Naive B cell (primary cell): Measurements from ENCODE around the gene DENND1C. TPM values are rescaled to one million over a fixed set of nuclear protein-coding genes. Genes with fewer than 3 reads are reported as not detected.

Experiments
- ATAC-seq, 2 donors: fragments of 150-1000 bp; cut with Tn5 transposase; 2 replicates each; pipeline ENCODE4 v1.10.0; 2021; ENCODE audit warnings: low read depth in 2 of 2, mild to moderate bottlenecking in 2 of 2, moderate library complexity in 2 of 2
- DNase-seq: peaks from one replicate; pipeline ENCODE4 v3.0.0; 2022
- H3K27ac Mint-ChIP-seq, 6 donors: one replicate each; pipeline ENCODE4 v1.8.0; 2020 to 2022; ENCODE audit warnings: mild to moderate bottlenecking in 6 of 6, mixed read lengths in 6 of 6, moderate library complexity in 5 of 6, inconsistent platforms in 2 of 6
- H3K27me3 Mint-ChIP-seq, 3 donors: one replicate each; pipeline ENCODE4 v1.8.0; 2021 to 2022; ENCODE audit warnings: mixed read lengths in 3 of 3, mild to moderate bottlenecking in 1 of 3
- H3K36me3 Mint-ChIP-seq, 2 donors: one replicate each; pipeline ENCODE4 v1.8.0; 2020 to 2022; ENCODE audit warnings: mixed read lengths in 2 of 2, inconsistent platforms in 1 of 2, mild to moderate bottlenecking in 1 of 2
- H3K4me1 Mint-ChIP-seq, 3 donors: one replicate each; pipeline ENCODE4 v1.8.0; 2020 to 2022; ENCODE audit warnings: mixed read lengths in 3 of 3, inconsistent platforms in 1 of 3, mild to moderate bottlenecking in 1 of 3, moderate library complexity in 1 of 3
- H3K4me3 Mint-ChIP-seq, 8 donors: one replicate each; pipeline ENCODE4 v1.8.0; 2020 to 2022; ENCODE audit warnings: mild to moderate bottlenecking in 8 of 8, mixed read lengths in 8 of 8, moderate library complexity in 8 of 8, inconsistent platforms in 2 of 8
- H3K9me3 Mint-ChIP-seq, 7 donors: one replicate each; pipeline ENCODE4 v1.8.0; 2020 to 2022; ENCODE audit warnings: mixed read lengths in 7 of 7, mild to moderate bottlenecking in 5 of 7, inconsistent platforms in 2 of 7, moderate library complexity in 1 of 7
- polyA plus RNA-seq, 6 donors: library from polyadenylated mRNA; unstranded; fragments of 300-500 nt; fragmentation: Illumina TruSeq; gene quantifications; one replicate each; pipeline ENCODE4 v1.2.3, GENCODE V29; 2021; ENCODE audit warnings: low read depth in 6 of 6

DENND1C gene
- polyA plus RNA-seq, 6 donors from 2014 or later = 36.5 to 72.3 (median 39.3) TPM

DNA sequence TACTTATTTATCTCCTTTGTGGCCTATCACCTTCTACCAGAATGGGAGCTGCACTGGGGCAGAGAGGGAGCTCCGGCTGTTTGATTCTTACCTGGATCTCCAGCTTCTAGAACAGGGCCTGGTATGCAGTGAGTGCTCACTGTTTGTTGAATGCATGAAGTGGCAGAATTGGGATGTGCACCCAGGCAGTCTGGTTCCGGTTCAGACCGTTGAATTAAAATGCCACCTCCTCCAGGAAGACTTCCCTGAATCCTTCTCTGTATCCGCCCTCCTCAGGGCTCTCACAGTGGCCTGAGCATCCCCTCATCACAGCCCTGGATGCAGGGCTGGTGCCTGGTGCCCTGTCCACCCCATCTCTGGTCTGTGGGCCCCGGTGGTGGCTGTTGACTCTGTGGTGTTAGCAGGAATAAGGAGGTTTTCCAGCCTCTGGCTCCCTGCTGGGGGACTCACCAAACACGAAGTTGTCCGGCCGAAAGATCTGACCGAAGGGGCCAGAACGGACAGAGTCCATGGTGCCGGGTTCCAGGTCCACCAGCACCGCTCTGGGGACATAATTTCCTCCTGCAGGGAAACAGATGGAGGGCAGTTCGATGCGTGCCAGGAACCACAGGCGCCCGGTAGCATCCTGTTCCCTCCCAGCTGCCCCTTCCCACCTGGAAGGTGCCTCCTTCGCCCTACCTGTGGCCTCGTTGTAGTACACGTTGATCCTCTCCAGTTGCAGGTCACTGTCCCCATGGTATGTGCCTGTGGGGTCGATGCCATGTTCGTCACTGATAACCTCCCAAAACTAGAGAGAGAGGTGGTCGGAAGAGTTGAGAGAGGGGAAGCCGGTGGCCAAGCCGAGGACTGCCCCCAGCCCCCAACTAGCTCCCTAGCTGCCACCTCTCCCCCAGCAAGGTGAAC lies 19.5 kb upstream of the DENND1C start:
- no peak for ATAC-seq
- Mint-ChIP-seq H3K4me1 (peaks cover 14 to 21% (median 15%) of the 10 kb centered on the region in 3 donors), H3K27ac (peak overlapping the region in 2 of 6 donors; percentile 24 to 36)

GRCh38 chr19:6499052-6499790 lies 17.6 kb upstream of the DENND1C start:
- peak overlapping the region in 1 of 8 donors; percentile 37 for H3K4me3 Mint-ChIP-seq
- ATAC-seq (no peak), DNase-seq (no peak)
- no peak overlapping the region for H3K27ac Mint-ChIP-seq
- H3K4me1 Mint-ChIP-seq = peaks cover 6 to 14% (median 13%) of the 10 kb centered on the region in 3 donors
- no peaks in the 10 kb centered on the region for H3K9me3 Mint-ChIP-seq
- H3K27me3 Mint-ChIP-seq = peaks cover 4 to 22% (median 8%) of the 10 kb centered on the region in 3 donors
- no peaks in the 10 kb centered on the region for H3K36me3 Mint-ChIP-seq

More for the DNA sequence above, 19.5 kb upstream of the DENND1C start:
- Mint-ChIP-seq H3K4me3 (peak overlapping the region; percentile 78 to 94 (median 87)), H3K27me3 (peaks cover 4 to 22% (median 8%) of the 10 kb centered on the region in 3 donors), H3K9me3 (no peaks in the 10 kb centered on the region), H3K36me3 (no peaks in the 10 kb centered on the region)
- no peak for DNase-seq

- peak overlapping the region in 1 of 8 donors; percentile 37 for H3K4me3 Mint-ChIP-seq
- no peaks in the 10 kb centered on the region for H3K36me3 Mint-ChIP-seq
- H3K27ac Mint-ChIP-seq = no peak overlapping the region
- H3K9me3 Mint-ChIP-seq = no peaks in the 10 kb centered on the region
- DNase-seq (no peak), ATAC-seq (no peak)
- H3K27me3 Mint-ChIP-seq = peaks cover 4 to 18% (median 8%) of the 10 kb centered on the region in 3 donors
- H3K4me1 Mint-ChIP-seq = peaks cover 6 to 14% (median 13%) of the 10 kb centered on the region in 3 donors
Measured at GRCh38 chr19:6498294-6499036, 16.9 kb upstream of the DENND1C start.

DNA sequence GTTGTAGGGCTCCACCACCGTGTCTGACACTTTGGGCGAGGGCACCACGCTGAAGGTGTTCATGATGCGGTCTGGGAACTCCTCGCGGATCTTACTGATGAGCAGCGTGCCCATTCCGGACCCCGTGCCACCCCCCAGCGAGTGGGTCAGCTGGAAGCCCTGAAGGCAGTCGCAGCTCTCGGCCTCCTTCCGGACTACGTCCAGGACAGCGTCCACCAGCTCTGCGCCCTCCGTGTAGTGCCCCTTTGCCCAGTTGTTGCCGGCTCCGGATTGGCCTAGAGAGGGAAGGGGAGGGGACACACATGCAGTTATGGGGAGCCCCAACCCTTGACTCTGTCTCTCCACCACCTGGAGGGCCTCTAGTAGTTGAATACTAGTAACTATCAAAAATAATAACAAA lies 14.4 kb upstream of the DENND1C start:
- Mint-ChIP-seq H3K27me3 (peaks cover 0 to 9% (median 4%) of the 10 kb centered on the region in 3 donors), H3K4me1 (peaks cover under 1 to 3% (median under 1%) of the 10 kb centered on the region in 3 donors), H3K27ac (no peak overlapping the region), H3K9me3 (peaks cover 0 to 9% (median 5%) of the 10 kb centered on the region in 7 donors), H3K36me3 (no peaks in the 10 kb centered on the region), H3K4me3 (no peak overlapping the region)
- no peak for ATAC-seq
- DNase-seq = no peak

DNA sequence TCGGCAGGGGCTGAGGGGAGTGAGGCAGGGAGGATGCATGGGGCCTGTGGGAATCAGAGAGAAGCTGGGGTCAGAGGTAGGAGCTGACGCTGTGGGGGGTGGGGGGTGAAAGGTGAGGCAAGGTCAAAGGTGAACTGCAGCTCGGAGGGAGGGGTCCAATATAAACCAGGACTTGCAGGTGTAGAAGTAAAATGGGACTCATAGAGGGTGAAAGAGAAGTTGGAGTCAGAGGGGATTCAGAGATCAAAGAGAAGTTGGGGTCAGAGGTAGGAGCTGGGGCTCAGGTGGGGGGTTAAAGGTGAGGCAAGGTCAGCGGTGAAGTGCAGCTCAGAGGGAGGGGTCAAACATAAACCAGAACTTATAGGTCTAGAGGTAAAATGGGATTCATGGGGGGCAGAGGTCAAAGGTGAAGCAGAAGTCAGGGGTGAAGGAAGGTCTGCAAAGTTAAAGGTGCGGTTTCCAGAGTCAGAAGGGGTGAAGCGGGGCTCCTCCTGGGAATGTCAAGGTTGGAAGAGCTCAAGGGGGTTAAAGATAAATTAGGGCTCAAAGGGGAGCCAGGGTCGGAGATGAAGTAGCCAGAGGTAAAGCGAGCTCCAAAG lies 12.9 kb upstream of the DENND1C start:
- peaks cover 0 to 9% (median 5%) of the 10 kb centered on the region in 7 donors for H3K9me3 Mint-ChIP-seq
- no peak for DNase-seq
- peaks cover 2 to 10% (median 4%) of the 10 kb centered on the region in 3 donors for H3K4me1 Mint-ChIP-seq
- ATAC-seq = no peak
- no peaks in the 10 kb centered on the region for H3K36me3 Mint-ChIP-seq
- H3K27me3 Mint-ChIP-seq = peaks cover 0 to 4% (median 0%) of the 10 kb centered on the region in 3 donors
- H3K27ac Mint-ChIP-seq = peak overlapping the region in 1 of 6 donors; percentile 12
- no peak overlapping the region for H3K4me3 Mint-ChIP-seq

- H3K9me3 Mint-ChIP-seq = peaks cover 0 to 9% (median 5%) of the 10 kb centered on the region in 7 donors
- H3K27ac Mint-ChIP-seq = peak overlapping the region in 1 of 6 donors; percentile 76
- H3K36me3 Mint-ChIP-seq = no peaks in the 10 kb centered on the region
- no peaks in the 10 kb centered on the region for H3K27me3 Mint-ChIP-seq
- H3K4me3 Mint-ChIP-seq = no peak overlapping the region
- peaks cover 6 to 13% (median 9%) of the 10 kb centered on the region in 3 donors for H3K4me1 Mint-ChIP-seq
- no peak for ATAC-seq
- DNase-seq = no peak
Measured at GRCh38 chr19:6491802-6492592, 10.4 kb upstream of the DENND1C start.

DNA sequence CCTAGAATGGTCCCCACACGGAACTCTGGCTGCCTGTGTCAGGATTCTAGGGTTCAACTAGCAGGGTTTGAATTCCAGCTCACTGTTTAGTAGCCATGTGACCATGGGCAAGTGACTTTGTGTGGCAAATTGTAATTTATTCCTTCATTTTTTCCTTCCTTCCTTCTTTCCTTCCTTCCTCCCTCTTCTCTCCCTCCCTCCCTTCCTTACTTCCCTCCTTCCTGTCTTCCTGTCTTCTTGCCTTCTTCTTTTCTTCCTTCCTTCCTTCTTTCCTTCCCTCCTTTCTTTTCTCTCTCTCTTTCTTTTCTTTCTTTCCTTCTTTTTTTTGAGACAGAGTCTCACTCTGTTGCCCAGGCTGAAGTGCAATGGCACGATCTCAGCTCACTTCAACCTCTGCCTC lies 8.5 kb upstream of the DENND1C start:
- no peaks in the 10 kb centered on the region for H3K27me3 Mint-ChIP-seq
- H3K4me1 Mint-ChIP-seq = peaks cover 6 to 13% (median 9%) of the 10 kb centered on the region in 3 donors
- no peaks in the 10 kb centered on the region for H3K36me3 Mint-ChIP-seq
- H3K4me3 Mint-ChIP-seq = peak overlapping the region in 6 of 8 donors; percentile 39 to 72 (median 65)
- DNase-seq (no peak), ATAC-seq (no peak)
- peak overlapping the region in 2 of 6 donors; percentile 2 to 3 for H3K27ac Mint-ChIP-seq
- peaks cover 0 to 9% (median 5%) of the 10 kb centered on the region in 7 donors for H3K9me3 Mint-ChIP-seq

DNA sequence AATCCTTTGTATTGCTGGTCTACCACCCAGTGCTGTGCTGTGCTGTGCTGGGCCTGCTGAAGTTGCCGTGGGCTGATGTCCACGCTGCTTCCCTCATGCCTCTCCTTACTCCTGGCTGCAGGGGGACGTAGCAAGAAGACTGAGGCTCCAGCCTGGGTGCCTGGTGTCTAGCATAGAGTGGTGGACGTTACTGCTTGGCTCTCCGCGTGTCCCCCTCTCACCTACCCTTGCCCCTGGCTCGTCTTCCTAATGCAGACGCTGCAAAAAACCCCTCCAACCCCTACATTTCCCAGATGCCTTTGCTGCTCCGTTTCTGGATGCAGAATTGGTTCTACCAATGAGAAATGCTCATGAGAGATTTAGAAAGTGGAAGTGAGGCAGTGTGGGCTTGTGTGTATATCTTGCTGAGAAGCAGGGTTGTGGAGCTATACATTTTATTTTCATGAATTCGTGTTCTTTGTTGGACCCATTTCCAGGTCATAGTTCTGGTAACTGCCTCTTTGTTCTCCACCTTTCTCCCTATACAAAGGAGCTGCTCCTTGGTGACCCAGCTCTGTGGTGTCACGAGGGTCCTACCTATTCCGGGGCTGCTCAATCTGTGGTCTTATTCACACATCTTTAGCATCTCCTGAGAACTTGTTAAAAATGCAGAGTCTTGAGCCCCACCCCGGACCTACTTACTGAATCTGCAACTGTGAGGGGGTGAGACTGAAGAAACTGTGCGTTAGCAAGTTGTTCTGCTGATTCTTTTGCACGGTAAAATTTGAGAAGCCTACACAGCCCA lies 7.9 kb upstream of the DENND1C start:
- peaks cover 0 to 9% (median 5%) of the 10 kb centered on the region in 7 donors for H3K9me3 Mint-ChIP-seq
- ATAC-seq (peak; percentile 67 to 80), DNase-seq (no peak)
- peaks cover 6 to 10% (median 9%) of the 10 kb centered on the region in 3 donors for H3K4me1 Mint-ChIP-seq
- H3K27ac Mint-ChIP-seq = peak overlapping the region in 5 of 6 donors; percentile 2 to 74 (median 50)
- no peaks in the 10 kb centered on the region for H3K36me3 Mint-ChIP-seq
- H3K27me3 Mint-ChIP-seq = no peaks in the 10 kb centered on the region
- H3K4me3 Mint-ChIP-seq = peak overlapping the region; percentile 41 to 79 (median 64)

DNA sequence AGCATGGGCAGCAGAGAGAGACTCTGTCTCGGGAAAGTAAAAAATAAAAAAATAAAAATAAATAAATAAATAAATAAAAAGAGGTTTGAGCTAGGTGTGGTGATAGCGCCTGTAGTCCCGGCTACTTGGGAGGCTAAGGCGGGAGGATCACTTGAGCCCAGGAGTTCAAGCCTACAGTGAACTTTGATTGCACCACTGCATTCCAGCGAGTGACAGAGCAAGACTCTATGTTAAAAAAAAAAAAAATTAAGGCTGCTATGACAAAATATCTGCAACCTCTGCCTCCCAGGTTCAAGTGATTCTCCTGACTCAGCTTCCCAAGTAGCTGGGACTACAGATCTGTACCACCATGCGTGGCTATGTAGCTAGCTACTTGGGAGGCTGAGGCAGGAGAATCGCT lies 3.2 kb upstream of the DENND1C start:
- H3K27ac Mint-ChIP-seq = no peak overlapping the region
- no peak for ATAC-seq
- no peaks in the 10 kb centered on the region for H3K9me3 Mint-ChIP-seq
- peaks cover 32% of the 10 kb centered on the region in 3 donors for H3K4me1 Mint-ChIP-seq
- H3K36me3 Mint-ChIP-seq = no peaks in the 10 kb centered on the region
- H3K27me3 Mint-ChIP-seq = no peaks in the 10 kb centered on the region
- no peak for DNase-seq
- H3K4me3 Mint-ChIP-seq = no peak overlapping the region

DNA sequence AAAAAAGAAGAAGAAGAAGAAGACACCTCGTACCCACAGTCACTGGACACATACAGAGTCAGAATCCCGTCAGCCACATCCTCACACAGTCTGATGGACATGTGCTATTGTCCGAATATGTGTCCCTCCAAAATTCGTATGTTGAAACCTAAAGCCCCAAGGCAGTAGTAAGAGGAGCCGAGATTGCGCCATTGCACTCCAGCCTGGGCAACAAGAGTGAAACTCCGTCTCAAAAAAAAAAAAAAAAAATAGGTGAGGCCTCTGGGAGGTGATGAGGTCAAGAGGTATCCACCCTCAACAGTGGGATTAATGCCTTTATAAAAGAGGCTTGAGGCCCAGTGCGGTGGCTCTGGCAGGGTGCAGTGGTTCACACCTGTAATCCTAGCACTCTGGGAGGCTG lies 2.6 kb upstream of the DENND1C start:
- no peaks in the 10 kb centered on the region for H3K36me3 Mint-ChIP-seq
- H3K27ac Mint-ChIP-seq = peak overlapping the region in 2 of 6 donors; percentile 61 to 69
- DNase-seq (no peak), ATAC-seq (no peak)
- peak overlapping the region in 1 of 8 donors; percentile 75 for H3K4me3 Mint-ChIP-seq
- no peaks in the 10 kb centered on the region for H3K9me3 Mint-ChIP-seq
- no peaks in the 10 kb centered on the region for H3K27me3 Mint-ChIP-seq
- peaks cover 27 to 30% (median 29%) of the 10 kb centered on the region in 3 donors for H3K4me1 Mint-ChIP-seq

- peaks cover 25 to 29% (median 27%) of the 10 kb centered on the region in 3 donors for H3K4me1 Mint-ChIP-seq
- H3K4me3 Mint-ChIP-seq = peak overlapping the region in 6 of 8 donors; percentile 5 to 77 (median 32)
- no peaks in the 10 kb centered on the region for H3K9me3 Mint-ChIP-seq
- ATAC-seq (no peak), DNase-seq (no peak)
- peak overlapping the region in 5 of 6 donors; percentile 56 to 98 (median 86) for H3K27ac Mint-ChIP-seq
- no peaks in the 10 kb centered on the region for H3K27me3 Mint-ChIP-seq
- no peaks in the 10 kb centered on the region for H3K36me3 Mint-ChIP-seq
Measured at GRCh38 chr19:6483235-6483634, 1.6 kb upstream of the DENND1C start.
